Activated T-cell treated with anti-CD3 and anti-CD28 coated beads for 4 hours (primary cell): ENCODE data around the gene ZNF860.
"Not testable (repeated sequence)": the region's sequence is repeated elsewhere in the genome, so short reads cannot be mapped to it uniquely, and the experiment has no call there.

ENCODE experiments used
- DNase-seq: peaks from one replicate; pipeline ENCODE4 v3.0.0-alpha.2; 2020

ZNF860 gene

GRCh38 chr3:32000877-32001276 is 19.3 kb downstream of the ZNF860 start:
- DNase-seq, result no peak

DNA sequence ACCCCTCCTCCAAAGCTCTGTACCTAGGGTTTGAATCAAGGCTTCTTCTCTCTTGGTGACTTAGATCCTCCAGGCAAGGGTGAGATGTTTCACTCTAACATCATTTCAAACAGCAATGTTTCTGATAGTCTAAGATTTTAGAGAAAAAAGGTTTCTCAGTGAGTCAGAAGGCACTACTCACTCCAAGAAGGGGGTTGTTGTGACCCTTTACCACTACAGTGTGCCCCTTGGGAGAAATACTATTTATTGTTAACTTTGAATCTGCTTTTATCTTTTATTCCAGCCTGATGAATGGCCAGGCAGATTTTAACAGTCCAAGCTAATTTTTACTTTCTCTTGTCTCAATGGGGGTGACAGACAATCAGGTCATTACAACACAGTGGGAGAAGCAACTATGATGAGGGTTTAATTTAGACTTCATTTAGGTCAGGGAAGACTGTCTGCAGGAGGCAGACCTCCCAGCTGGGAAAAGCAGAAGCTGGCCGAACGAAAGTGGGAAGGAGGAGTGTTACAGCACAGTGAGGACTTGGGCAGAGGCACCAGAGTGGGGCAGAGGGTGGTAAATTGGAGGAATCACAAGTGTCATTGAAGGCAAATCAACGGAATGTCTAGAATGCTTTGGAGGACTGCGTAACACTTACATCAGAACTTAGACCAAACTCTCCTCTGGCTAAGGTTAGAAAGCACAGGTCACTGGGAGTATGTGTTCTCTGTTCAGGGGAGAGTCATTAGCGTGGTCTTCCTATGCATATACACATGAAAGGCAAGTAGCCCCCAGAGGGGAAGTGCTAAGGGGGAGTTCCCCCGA is 21.2 kb downstream of the ZNF860 start:
- DNase-seq, result no peak

- no peak for DNase-seq
Observed at GRCh38 chr3:32003380-32003779, 21.8 kb downstream of the ZNF860 start.

GRCh38 chr3:32004113-32004765 is 22.7 kb downstream of the ZNF860 start:
- no peak for DNase-seq

DNA sequence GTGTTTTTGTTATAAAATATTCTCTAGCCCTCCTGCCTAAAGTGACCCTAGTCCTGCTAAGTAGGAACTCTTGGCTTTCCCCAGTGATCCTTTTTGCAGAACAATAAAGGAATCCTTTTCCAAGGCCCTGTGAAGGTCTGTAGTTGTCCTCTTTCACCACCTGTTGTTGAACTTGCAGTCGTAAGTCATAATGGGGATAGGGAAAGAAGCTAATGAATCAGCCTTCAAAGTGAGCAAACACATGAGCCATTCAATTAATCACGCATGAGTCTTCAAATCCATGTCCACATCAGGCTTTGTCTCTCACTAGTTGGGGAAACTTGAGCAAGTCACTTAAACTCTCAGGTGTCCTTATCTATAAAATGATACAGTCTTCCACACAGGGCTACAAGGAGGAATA is 27.6 kb downstream of the ZNF860 start:
- no peak for DNase-seq

DNA sequence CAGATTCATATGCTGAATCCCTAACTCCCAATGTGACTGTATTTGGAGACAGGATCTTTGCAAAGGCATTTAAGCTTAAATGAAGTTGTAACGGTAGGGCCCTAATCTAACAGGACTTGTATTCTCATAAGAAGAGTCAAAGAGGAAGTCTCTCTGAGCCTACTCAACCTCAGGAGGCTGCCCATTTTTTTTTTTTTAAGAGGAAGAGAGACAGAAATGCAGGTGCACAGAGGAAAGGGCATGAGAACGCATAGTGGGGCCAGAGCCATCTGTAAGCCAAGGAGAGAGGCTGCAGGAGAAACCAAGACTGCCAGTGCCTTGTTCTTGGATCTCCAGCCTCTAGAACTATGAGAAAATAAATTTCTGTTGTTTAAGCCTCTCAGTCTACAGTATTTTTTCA is 28.4 kb downstream of the ZNF860 start:
- DNase-seq, result no peak

- DNase-seq, result not testable (repeated sequence)
Observed at GRCh38 chr3:32010699-32011098, 29.1 kb downstream of the ZNF860 start.

DNA sequence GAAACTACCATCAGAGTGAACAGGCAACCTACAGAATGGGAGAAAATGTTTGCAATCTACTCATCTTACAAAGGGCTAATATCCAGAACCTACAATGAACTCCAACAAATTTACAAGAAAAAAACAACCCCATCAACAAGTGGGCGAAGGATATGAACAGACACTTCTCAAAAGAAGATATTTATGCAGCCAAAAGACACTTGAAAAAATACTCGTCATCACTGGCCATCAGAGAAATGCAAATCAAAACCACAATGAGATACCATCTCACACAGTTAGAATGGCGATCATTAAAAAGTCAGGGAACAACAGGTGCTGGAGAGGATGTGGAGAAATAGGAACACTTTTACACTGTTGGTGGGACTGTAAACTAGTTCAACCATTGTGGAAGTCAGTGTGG is 34.1 kb downstream of the ZNF860 start:
- not testable (repeated sequence) for DNase-seq

- DNase-seq, result no peak
Observed at GRCh38 chr3:32017286-32017685, 35.7 kb downstream of the ZNF860 start.

- no peak for DNase-seq
Observed at GRCh38 chr3:32018757-32019564, 37.4 kb downstream of the ZNF860 start.

DNA sequence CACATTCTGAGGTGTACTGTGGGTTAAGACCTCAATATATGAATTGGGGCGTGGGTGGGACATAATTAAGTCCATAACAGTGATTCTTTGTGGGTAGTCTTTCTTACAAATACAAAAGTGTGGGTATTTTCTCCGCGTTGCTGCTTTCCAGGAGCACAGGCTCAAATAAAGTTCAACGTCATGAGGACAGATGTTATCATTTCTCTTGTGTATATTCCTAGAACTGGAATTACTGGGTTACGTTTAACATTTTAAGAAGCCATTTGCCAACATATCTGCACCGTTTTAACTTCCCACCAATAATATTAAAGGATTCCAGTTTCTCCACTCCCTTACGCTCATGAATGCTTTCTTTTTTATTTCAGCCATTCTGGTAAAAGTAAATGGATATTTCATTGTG is 39.6 kb downstream of the ZNF860 start:
- DNase-seq, result no peak

DNA sequence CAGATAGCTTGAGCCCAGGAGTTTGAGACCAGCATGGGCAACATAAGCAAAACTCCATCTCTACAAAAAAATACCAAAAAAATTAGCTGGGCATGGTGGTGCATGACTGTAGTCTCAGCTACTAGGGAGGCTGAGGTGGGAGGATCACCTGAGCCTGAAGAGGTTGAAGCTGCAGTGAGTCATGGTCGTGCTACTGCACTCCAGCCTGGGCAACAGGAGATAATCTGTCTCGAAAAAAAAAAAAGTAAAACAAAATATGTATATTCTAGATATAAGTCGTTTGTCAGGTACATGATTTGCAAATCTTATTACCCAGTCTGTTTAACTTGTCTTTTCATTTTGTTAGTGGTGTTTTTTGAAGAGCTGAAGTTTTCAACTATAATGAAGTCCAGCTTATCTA is 40.2 kb downstream of the ZNF860 start:
- DNase-seq, result no peak

DNA sequence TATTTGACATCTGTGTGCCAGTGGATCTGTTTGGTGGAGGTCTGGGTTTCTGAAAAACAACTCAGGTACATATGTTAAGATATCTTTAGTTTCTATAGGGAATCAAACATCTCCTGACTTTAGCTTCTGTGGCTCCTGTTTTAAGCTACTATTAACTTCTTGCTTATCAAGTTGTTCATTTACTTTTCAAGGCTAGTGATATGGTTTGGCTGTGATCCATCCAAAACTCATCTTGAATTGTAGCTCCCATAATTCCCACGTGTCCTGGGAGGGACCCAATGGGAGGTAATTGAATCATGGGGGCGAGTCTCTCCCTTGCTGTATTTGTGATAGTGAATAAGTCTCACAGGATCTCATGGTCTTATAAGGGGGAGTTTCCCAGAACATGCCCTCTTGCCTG is 41.4 kb downstream of the ZNF860 start:
- DNase-seq, result no peak

DNA sequence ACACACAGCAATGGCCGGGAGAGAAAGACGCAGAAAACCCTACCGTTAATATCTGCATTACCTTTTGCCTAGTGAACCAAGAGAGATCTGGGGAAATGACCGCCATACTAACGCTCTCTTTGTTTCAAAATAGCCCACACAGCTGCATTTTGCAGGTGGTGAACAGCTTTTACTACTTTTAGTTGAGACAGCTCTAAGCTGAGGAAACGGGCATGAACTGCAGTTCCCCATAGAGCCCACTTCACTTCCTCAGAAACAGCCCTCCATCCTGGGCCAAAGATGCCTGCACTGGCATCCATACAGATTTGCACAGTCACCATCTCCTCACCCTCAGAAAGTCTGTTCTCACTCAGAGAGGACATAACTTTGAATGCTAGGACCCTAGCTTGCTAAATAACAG is 45.0 kb downstream of the ZNF860 start:
- DNase-seq, result no peak

DNA sequence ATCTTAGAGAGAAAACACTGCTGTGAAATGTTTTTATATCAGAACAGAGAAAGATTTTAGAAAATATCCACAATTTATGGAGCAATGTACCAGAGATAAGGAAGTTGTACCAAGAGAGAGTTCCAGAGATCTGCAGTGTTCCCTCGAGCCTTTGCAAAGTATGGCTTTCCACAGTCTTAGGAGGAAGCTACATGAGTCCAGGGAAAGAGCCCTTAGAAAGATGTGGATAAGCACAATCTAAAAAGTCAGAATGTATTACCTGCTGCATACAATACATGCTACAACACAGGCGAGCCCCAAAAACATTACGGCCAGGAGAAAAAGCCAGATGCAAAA is 56.4 kb downstream of the ZNF860 start:
- DNase-seq, result no peak

- DNase-seq, result no peak
Observed at GRCh38 chr3:32041316-32041715, 59.8 kb downstream of the ZNF860 start.
